Stimulated activated CD4-positive, alpha-beta T cell treated with anti-CD3 and anti-CD28 coated beads, Interleukin-4, amount 100 ng/mL, for 48 hours (primary cell): Measurements from ENCODE around the gene ARNT2.

ENCODE experiments used
- DNase-seq, 2 donors: peaks; one replicate each; pipeline ENCODE4 v3.0.0-alpha.2; 2020; ENCODE audit warnings: low read depth in 2 of 2

Gene ARNT2

GRCh38 chr15:80594091-80594889 lies 190.1 kb downstream of the ARNT2 start:
- DNase-seq: no peak

DNA sequence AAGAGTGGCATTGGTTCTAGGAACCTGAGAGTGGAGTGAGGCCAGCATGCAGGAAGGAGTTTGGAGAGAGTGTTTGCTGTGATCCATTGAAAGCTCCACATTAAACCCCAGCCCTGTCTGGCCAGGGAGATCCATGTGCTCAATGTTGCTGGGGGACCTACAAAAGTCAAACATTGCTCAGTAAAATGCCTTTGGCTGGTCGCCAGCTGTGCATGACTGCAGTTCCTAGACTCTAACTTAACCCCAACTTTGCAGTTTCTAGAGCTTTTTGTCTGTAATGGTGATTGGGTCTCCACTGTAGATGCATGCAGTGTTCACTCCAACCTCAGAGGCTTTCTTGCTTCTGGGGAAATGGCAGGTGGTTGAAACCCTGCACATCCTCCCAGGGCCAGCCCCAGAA lies 191.2 kb downstream of the ARNT2 start:
- no peak for DNase-seq

DNA sequence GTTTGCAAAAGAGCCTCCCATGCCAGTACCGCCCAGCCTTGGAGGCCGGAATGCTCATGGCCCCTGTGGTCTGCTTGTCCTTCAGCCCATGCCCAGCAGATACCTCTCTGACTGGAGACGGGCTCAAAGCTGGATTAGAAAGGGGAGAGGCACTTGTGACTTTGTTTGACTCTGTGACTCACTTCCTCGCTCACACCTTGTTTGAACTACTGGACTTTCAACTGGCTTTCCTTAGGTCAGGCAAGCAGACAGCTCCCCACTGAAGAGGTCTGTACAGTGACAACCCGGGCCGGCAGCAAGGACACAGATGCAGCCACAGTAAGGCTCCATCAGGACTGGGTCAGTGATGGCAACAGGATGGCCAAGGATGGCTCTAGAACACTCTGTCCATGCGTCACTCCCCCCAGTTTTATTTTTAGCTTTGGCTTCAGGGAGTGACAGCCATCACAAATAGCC lies 192.4 kb downstream of the ARNT2 start:
- no peak for DNase-seq

GRCh38 chr15:80597076-80597475 lies 192.9 kb downstream of the ARNT2 start:
- DNase-seq: no peak

DNA sequence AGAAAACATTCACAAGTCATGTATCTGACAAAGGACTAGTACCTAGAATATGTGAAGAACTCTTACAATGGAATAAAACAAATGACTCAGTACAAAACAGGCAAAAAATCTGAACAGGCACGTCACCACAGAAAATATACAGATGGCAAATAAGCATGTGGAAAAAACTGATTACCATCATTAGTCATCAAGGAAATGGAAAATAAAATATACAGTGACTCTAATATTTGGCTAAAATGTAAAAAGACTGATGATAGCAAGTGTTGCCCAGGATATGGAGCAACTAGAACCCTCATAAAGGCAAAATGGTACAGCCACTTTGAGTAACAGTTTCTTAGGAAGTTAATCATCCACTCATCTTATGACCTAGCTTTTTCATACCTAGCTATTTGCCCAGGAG lies 195.2 kb downstream of the ARNT2 start:
- no peak for DNase-seq

DNA sequence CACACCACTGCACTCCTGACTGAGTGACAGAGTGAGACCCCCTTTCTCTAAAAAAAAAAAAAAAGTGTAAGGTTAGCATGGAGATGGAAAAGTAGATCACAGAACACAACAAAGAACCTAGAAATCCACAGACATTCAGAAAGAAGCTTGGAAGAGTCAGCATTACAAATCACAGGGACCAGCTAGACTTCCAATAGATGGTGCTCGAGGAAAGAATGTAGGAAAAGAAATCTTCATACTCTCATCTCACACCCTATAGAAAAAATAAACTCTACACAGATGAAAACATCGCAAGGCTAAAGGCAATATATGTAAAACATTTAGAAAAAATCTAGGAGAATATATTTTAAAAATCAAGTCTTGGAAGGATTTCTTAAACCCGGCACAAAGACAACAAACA lies 196.4 kb downstream of the ARNT2 start:
- DNase-seq: no peak

DNA sequence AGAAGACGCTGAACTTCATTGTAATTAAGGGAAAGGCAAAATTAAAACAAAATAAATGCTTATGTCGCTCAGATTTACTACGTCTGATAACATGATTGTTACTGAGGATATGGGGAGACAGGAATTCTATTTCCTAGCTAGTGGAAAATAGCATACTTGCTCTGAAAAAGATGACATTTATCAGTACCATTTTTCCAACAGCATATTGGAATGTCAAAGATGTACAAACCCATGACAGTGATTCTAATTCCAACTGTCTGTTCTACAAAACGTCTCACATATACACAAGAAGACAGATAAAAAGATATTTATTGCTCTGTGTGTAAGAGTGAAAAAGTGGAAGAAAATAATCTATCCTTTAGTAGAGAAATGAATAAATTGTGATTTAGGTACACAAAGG lies 197.1 kb downstream of the ARNT2 start:
- DNase-seq: no peak

GRCh38 chr15:80604583-80605575 lies 200.7 kb downstream of the ARNT2 start:
- no peak for DNase-seq

DNA sequence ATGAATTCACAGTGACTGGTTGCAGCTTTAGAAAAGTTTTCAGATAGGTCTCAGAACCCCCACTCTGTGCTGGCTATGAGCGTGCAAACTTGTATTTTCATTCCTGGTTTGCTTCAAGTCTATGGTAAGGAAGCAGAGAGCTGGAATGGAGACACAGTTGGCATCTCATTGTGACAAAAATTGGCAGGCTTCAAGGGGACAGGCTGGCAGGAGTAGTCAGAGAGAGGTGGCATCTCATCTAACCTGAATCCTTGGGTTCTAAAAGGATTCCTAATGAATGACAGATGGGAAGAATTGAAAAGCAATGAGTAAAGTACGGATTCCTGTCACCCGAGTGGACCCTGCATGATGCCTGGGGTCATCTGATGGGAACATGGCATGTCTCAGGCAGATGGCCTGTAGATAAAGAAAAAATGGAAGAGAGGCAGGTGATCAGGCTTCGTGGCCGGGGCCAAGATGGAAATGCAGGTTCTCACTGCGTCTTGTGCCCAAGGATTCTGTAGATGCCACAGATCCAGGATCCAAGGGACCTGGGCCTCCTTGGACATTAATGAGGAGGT lies 201.5 kb downstream of the ARNT2 start:
- no peak for DNase-seq

- no peak for DNase-seq
Measured at GRCh38 chr15:80606511-80607071, 202.4 kb downstream of the ARNT2 start.

DNA sequence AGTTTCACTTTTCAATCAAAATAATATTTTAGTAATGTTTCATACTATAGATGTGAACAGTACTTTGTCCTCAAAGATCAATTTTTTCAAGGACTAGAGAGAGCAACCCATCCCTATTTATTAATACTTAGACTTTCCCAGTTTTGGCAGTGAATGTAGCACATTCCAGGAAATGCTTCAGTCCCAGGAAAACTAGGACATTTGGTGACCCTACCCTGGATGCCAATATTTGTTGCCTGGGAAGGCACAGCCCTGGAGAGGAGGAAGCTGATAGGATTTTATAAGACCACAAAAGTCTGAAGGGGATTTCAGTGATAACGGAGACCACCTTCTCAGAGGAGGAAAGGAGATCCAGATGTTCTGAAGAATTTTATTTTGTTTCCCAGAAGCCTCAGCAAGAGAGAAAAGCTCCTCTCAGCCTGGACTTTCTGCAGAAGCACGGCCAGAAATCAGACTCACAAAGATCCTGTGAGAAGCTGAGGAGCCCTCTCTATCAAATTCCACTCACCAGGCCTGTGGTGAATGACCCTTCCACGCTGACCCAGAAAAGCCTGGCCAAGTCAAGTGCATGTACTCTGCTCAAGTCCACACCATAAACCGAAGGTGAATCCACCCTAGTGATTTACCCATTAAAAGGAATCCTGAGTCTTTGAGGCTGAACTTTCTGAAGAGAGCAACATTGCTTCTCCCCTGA lies 203.3 kb downstream of the ARNT2 start:
- DNase-seq: no peak

DNA sequence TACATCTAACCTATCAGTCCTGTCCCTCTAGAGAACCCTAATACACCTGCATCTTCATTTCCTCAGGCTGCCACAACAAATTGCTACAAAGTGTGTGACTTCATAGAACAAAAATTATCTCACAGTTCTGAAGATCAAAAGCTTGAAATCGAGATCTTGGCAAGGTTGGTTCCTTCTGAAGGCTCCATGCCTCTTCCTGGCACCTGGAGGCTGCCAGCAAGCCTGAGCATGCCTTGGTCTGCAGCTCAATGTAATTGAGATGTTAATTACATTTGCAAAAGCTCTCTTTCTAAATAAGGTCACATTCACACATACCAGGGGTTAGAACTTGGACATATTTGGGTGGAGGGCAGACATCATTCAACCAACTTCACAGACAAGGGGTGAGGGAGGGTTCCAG lies 204.5 kb downstream of the ARNT2 start:
- no peak for DNase-seq

GRCh38 chr15:80609091-80609490 lies 204.9 kb downstream of the ARNT2 start:
- DNase-seq: no peak

- no peak for DNase-seq
Measured at GRCh38 chr15:80609512-80609946, 205.3 kb downstream of the ARNT2 start.

GRCh38 chr15:80611543-80612080 lies 207.4 kb downstream of the ARNT2 start:
- DNase-seq: no peak

DNA sequence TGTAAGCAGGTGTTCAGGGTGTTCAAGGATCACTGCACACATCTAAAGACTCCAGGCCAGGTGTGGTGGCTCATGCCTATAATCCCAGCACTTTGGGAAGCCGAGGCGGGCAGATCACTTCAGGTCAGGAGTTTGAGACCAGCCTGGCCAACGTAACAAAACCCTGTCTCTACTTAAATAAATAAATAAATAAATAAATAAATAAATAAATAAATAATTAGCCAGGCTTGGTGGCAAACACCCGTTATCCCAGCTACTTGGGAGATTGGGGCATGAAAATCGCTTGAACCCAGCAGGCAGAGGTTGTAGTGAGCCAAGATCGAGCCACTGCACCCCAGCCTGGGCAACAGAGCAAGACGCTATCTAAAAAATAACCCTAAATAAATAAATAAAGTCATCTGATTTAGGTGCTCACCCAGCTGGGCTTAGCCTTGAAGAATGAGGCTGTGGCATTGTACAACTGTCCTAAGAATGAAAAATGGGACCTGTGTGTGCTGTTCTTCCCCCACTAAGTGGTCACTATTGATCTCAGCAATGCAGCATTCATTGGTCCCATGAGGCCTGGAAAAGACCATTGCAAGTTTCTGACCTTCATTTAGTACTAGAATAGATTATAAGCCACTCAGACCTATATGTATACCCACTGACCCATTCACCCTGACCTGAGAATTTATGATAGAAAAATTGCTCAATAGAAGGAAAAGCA lies 208.1 kb downstream of the ARNT2 start:
- no peak for DNase-seq

- DNase-seq: no peak
Measured at GRCh38 chr15:80613762-80614365, 209.7 kb downstream of the ARNT2 start.

DNA sequence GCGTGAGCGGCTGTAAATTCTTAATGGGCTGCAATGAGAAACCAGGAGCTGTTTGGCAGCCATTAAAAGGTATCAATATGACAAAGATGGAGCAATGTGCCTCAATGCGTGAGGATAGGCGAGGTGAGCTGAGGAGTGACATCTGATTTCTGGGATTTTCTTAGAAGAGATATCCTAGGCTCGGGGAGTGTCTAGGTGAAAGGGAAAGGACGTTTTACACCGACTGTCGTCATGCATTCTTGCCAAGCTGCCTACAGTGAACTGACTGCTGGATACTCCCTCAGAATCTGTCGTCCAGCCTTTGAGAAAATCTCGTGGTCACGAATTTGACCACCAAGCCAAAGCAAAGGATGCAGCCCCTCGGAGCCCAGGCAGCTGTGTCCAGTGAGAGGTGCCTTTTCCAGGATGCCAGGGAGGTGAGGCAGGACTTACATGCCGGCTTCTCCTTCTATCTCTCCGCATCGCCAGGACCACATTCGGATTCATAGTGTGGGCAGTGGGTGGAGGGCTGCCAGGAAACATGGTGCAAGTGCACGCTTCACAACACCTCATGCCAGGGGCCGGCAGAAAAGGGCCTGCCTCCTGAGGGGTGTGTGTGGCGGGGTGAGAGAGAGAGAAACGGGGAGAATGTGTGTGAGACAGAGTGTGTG lies 210.7 kb downstream of the ARNT2 start:
- DNase-seq: no peak

DNA sequence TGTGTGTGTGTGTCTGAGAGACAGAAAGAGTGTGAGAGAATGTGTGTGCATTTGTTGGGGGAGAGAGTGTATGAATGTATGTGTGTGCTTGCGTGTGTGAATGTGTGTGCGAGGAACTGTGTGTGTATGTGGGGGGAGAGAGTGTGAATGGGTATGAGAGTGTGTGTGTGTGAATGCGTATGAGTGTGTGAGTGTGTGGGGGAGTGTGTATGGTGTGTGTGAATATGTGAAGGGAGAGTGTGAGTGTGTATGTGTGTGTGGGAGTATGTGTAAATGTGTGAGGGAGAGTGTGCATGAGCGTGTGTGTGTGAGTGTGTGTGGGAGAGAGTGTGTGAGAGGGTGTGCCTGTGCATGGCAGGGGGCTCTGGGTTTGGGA lies 211.2 kb downstream of the ARNT2 start:
- DNase-seq: no peak
